Gastrocnemius medialis (tissue), 4 donors: ENCODE data around the gene KLHL29. TPM values are rescaled to one million over a fixed set of nuclear protein-coding genes. Genes with fewer than 3 reads are reported as not detected.
"Not testable (repeated sequence)": the region's sequence is repeated elsewhere in the genome, so short reads cannot be mapped to it uniquely, and the experiment has no call there.

Experiments
- ATAC-seq, 2 donors: fragments of 150-250 bp; one replicate each; pipeline ENCODE4 v1.9.1; 2016
- DNase-seq, 2 donors: peaks; one replicate each; pipeline ENCODE4 v3.0.0-alpha.2; 2019
- H3K27ac ChIP-seq, 4 donors: fragments of 200-600 bp; sonication (generic); 1 replicate in 1 of 4; 2 replicates in 3 of 4; pipeline ENCODE4 v1.5.1; 2016 to 2018; ENCODE audit warnings: mild to moderate bottlenecking in 2 of 4, moderate library complexity in 1 of 4
- H3K27me3 ChIP-seq, 3 donors: fragments of 200-600 bp; sonication (generic) in 2 of 3; 1 replicate in 1 of 3; 2 replicates in 2 of 3; pipeline versions ENCODE4 v1.5.1 to v1.6.0; 2016 to 2019; ENCODE audit warnings: mild to moderate bottlenecking in 1 of 3, moderate library complexity in 1 of 3
- H3K36me3 ChIP-seq, 2 donors: fragments of 200-600 bp; sonication (generic) in 1 of 2; one replicate each; pipeline ENCODE4 v1.5.1; 2017 to 2018
- H3K4me1 ChIP-seq, 2 donors: fragments of 200-600 bp; sonication (generic) in 1 of 2; one replicate each; pipeline ENCODE4 v1.5.1; 2016 to 2017; ENCODE audit warnings: mild to moderate bottlenecking in 2 of 2
- H3K4me3 ChIP-seq, 4 donors: fragments of 200-600 bp; sonication (generic) in 3 of 4; 1 replicate in 1 of 4; 2 replicates in 3 of 4; pipeline ENCODE4 v1.5.1; 2016 to 2019; ENCODE audit warnings: mild to moderate bottlenecking in 2 of 4
- H3K9me3 ChIP-seq, 3 donors: fragments of 200-600 bp; sonication (generic) in 2 of 3; 1 replicate in 1 of 3; 2 replicates in 2 of 3; pipeline ENCODE4 v1.5.1; 2016 to 2019
- POLR2A ChIP-seq, 2 donors: fragments of 450-650 bp; IDR thresholded peaks; one replicate each; pipeline ENCODE4 v1.6.1; 2017; ENCODE audit warnings: antibody characterized with exemption in 2 of 2, mild to moderate bottlenecking in 2 of 2, moderate library complexity in 2 of 2
- in situ Hi-C, 4 donors: fragments of 200-750 bp; cut with MboI; loops; one replicate each; pipeline versions ENCODE4 v1.15.0 to v1.8.0; 2017; ENCODE audit warnings: low sequenced_read_pairs in 4 of 4
- intact Hi-C: fragments of 100-400 bp; cut with DNase I; formaldehyde crosslinking; loops from one replicate; pipeline ENCODE4 v1.15.1; 2023; ENCODE audit warnings: low total_unique reads
- total RNA-seq, 4 donors: library from RNA; depleted of rRNA; stranded (reverse); fragments of >200 nt; gene quantifications; one replicate each; pipeline versions ENCODE4 v1.1.0 to v1.2.3, GENCODE V29; 2016
- TF ChIP-seq, protein P1 (sequence below), 5 experiments: fragments of 450-650 bp in 3 of 5; fragments of 200-600 bp in 2 of 5; sonication (generic) in 2 of 5; IDR thresholded peaks in 4 of 5; conservative IDR thresholded peaks in 1 of 5; 1 replicate in 4 of 5; 2 replicates in 1 of 5; pipeline ENCODE4 v1.5.1; 2016 to 2019; ENCODE audit warnings: antibody characterized with exemption in 5 of 5, mild to moderate bottlenecking in 3 of 5, moderate library complexity in 3 of 5

KLHL29 gene
- total RNA-seq, 4 donors from 2014 or later, result 4.3 to 24.9 (median 8.7) TPM

DNA sequence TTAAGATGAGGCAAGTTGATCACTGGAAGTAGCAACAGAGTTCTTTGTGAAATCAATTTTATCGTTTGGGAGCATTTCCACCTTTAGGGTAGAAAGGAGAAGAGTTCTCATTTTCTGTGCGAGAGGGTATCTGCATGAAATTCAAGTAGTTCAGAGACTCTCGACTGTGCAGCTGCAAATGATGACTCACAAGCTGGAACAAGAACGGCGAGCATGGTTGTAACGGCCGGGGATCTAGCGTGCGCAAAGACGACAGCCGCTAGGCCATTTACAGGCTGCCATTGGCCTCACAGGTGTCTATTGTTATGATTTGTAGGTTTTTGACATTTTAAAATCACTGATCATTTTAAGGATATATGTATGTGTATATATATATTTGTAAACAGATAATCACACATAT lies 5.2 kb downstream of the KLHL29 start:
- no peak overlapping the region for H3K27ac ChIP-seq
- TF ChIP-seq, protein P1, sequence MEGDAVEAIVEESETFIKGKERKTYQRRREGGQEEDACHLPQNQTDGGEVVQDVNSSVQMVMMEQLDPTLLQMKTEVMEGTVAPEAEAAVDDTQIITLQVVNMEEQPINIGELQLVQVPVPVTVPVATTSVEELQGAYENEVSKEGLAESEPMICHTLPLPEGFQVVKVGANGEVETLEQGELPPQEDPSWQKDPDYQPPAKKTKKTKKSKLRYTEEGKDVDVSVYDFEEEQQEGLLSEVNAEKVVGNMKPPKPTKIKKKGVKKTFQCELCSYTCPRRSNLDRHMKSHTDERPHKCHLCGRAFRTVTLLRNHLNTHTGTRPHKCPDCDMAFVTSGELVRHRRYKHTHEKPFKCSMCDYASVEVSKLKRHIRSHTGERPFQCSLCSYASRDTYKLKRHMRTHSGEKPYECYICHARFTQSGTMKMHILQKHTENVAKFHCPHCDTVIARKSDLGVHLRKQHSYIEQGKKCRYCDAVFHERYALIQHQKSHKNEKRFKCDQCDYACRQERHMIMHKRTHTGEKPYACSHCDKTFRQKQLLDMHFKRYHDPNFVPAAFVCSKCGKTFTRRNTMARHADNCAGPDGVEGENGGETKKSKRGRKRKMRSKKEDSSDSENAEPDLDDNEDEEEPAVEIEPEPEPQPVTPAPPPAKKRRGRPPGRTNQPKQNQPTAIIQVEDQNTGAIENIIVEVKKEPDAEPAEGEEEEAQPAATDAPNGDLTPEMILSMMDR (IDR thresholded peaks at IDR 0.05 in 4 of 5, conservative IDR thresholded peaks at IDR 0.05 in 1 of 5), result no peak
- TF ChIP-seq POLR2A (IDR thresholded peaks at IDR 0.05), result no peak
- no peaks in the 10 kb centered on the region for H3K9me3 ChIP-seq
- DNase-seq (peak; percentile 50 to 59), ATAC-seq (peak; percentile 45 to 52)
- intact Hi-C loops, result no loop called here
- peaks cover 7 to 10% of the 10 kb centered on the region in 2 donors for H3K4me1 ChIP-seq
- in situ Hi-C loops, result loop anchor here in 1 of 4 donors (25.0 kb wide), 1 partner anchor 372 kb away; no protein-coding TSS in a partner anchor
- H3K27me3 ChIP-seq, result peaks cover 5 to 29% (median 14%) of the 10 kb centered on the region in 3 donors
- no peaks in the 10 kb centered on the region for H3K36me3 ChIP-seq
- H3K4me3 ChIP-seq, result no peak overlapping the region

DNA sequence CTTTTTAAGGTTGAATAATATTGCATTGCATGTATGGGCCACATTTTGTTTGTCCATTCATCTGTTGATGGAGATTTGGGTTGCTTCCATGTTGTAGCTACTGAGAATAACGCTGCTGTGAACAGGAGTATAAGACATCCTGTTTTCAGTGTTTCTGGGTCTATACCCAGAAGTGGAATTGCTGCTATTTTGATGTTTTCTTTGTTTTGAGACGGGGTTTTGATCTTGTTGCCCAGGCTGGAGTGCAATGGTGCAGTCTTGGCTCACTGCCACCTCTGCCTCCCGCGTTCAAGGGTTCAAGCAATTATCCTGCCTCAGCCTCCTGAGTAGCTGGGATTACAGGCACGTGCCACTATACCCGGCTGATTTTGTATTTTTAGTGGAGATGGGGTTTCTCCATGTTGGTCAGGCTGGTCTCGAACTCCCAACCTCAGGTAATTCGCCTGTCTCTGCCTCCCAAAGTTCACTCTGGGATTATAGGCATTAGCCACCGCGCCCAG lies 6.3 kb downstream of the KLHL29 start:
- intact Hi-C loops, result not testable (repeated sequence)
- in situ Hi-C loops, result loop anchor here in 1 of 4 donors (25.0 kb wide), 1 partner anchor 371 kb away; no protein-coding TSS in a partner anchor

DNA sequence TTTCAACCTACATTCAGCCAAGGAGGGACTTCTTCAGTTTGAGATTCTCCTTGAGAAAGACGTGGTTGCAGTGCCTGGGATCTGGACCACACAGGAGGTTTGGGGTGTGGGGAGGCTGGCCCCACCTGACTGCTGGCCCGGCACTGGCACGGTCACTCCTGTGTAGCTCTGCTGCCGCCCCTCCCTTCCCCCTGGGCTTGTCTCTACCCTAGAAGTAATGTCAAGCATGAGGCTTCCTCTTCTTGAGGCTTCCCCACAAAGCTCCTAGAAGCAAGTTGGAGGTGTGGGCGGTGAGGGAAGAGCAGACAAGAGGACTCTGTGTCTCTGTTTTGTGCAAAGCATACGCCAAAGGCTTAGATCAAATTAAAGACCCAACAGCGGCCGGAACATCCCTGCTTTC lies 8.7 kb downstream of the KLHL29 start:
- intact Hi-C loops (no loop called here), in situ Hi-C loops (loop anchor here in 1 of 4 donors (25.0 kb wide), 1 partner anchor 369 kb away; no protein-coding TSS in a partner anchor)
- Histone ChIP-seq H3K27ac (no peak overlapping the region), H3K4me3 (no peak overlapping the region), H3K36me3 (no peaks in the 10 kb centered on the region), H3K27me3 (peaks cover 0 to 7% (median 1%) of the 10 kb centered on the region in 3 donors), H3K4me1 (no peaks in the 10 kb centered on the region), H3K9me3 (no peaks in the 10 kb centered on the region)
- DNase-seq, result no peak
- ATAC-seq, result no peak
- no peak for TF ChIP-seq POLR2A (IDR thresholded peaks at IDR 0.05)

More for the DNA sequence above, 6.3 kb downstream of the KLHL29 start:
- not testable (repeated sequence) for ATAC-seq, H3K4me3 ChIP-seq, H3K4me1 ChIP-seq, DNase-seq, H3K36me3 ChIP-seq, H3K27ac ChIP-seq, H3K9me3 ChIP-seq
- H3K27me3 ChIP-seq, result peaks cover 5 to 25% (median 14%) of the 10 kb centered on the region in 3 donors

DNA sequence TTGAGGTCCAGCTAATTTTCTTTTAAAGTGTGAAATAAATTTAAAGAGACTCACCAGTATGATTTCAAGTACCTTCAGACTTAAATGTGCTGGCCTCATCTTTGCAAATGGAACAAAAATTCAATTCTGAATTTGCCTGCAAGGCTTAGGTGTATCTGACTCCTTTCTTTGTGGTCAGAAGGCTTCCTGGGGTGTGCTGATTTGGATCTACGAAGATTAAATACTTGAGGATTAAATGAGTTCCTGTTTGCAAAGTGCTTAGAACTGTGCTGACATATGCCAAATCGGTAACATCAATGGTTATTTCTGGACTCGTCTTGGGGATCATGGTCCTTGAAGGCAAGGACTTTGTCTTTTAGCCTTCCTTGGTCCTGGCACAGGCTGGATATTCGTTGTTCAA lies 9.7 kb downstream of the KLHL29 start:
- H3K4me3 ChIP-seq, result no peak overlapping the region
- no peak overlapping the region for H3K27ac ChIP-seq
- no peaks in the 10 kb centered on the region for H3K27me3 ChIP-seq
- no peaks in the 10 kb centered on the region for H3K9me3 ChIP-seq
- H3K36me3 ChIP-seq, result no peaks in the 10 kb centered on the region
- DNase-seq, result no peak
- H3K4me1 ChIP-seq, result no peaks in the 10 kb centered on the region
- in situ Hi-C loops (loop anchor here in 1 of 4 donors (25.0 kb wide), 1 partner anchor 368 kb away; no protein-coding TSS in a partner anchor), intact Hi-C loops (no loop called here)
- no peak for ATAC-seq
- TF ChIP-seq, protein P1 (IDR thresholded peaks at IDR 0.05 in 4 of 5, conservative IDR thresholded peaks at IDR 0.05 in 1 of 5), result no peak
- TF ChIP-seq POLR2A (IDR thresholded peaks at IDR 0.05), result no peak

- in situ Hi-C loops (loop anchor here in 1 of 4 donors (25.0 kb wide), 1 partner anchor 365 kb away; no protein-coding TSS in a partner anchor), intact Hi-C loops (no loop called here)
- no peaks in the 10 kb centered on the region for H3K9me3 ChIP-seq
- no peak overlapping the region for H3K4me3 ChIP-seq
- ATAC-seq (no peak), DNase-seq (no peak)
- no peak overlapping the region for H3K27ac ChIP-seq
- H3K4me1 ChIP-seq, result no peaks in the 10 kb centered on the region
- H3K36me3 ChIP-seq, result no peaks in the 10 kb centered on the region
- no peaks in the 10 kb centered on the region for H3K27me3 ChIP-seq
- TF ChIP-seq POLR2A (IDR thresholded peaks at IDR 0.05), result no peak
These were observed 12.5 kb downstream of the KLHL29 start for GRCh38 chr2:23397478-23397877.

DNA sequence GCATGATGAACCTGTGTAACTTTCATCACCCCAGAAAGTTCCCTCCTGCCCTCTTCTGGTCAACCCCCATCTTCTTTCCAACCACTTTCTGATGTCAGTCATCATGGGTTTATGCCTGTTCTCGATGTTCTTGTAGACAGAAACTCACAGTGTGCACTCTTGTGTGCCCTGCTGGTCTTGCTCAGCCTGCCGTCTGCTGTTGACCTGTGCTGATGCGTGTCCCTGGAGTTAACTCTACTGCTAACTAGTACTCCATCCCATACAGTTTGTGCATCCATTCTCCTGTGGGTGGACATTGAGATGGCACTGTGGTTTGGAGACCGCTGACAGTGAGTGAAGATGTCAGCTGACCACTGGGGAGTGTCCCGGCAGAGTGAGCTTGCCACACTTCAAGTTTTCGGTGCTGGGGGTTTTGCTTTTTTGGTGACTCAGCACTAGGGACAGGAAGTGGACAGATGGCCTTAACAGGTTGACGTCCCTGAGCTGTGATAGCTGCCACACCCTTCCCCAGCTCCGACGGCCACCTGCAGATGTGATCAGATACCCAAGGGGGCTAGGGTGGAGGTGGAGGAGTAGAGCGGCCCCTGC lies 14.8 kb downstream of the KLHL29 start:
- H3K36me3 ChIP-seq, result no peaks in the 10 kb centered on the region
- in situ Hi-C loops (loop anchor here in 1 of 4 donors (25.0 kb wide), 1 partner anchor 363 kb away; no protein-coding TSS in a partner anchor), intact Hi-C loops (no loop called here)
- no peak for TF ChIP-seq POLR2A (IDR thresholded peaks at IDR 0.05)
- TF ChIP-seq, protein P1 (IDR thresholded peaks at IDR 0.05 in 4 of 5, conservative IDR thresholded peaks at IDR 0.05 in 1 of 5), result no peak
- no peaks in the 10 kb centered on the region for H3K27me3 ChIP-seq
- ATAC-seq (no peak), DNase-seq (no peak)
- no peak overlapping the region for H3K4me3 ChIP-seq
- no peak overlapping the region for H3K27ac ChIP-seq
- peaks cover 0 to 5% of the 10 kb centered on the region in 2 donors for H3K4me1 ChIP-seq
- H3K9me3 ChIP-seq, result no peaks in the 10 kb centered on the region
